AG04449 (cell line): ENCODE results near the gene COX6B1.

ENCODE experiments used
- CTCF ChIA-PET: fragments of 350-600 bp; formaldehyde crosslinking; extraction: SDS; loops from one replicate; lab custom pipeline; 2021; ENCODE audit warnings: antibody characterized with exemption; lab: Yijun Ruan, JAX
- POLR2A ChIA-PET: fragments of 400-600, 350-600 bp; formaldehyde crosslinking; extraction: SDS; loops from one replicate; lab custom pipeline; 2020; ENCODE audit warnings: antibody characterized with exemption, inconsistent platforms; lab: Yijun Ruan, JAX
- DNase-seq: peaks from one replicate; pipeline ENCODE4 v3.0.0-alpha.2; 2010; ENCODE audit warnings: low read depth, low spot score
- H3K4me3 ChIP-seq: 2 replicates; pipeline ENCODE4 v1.5.1; 2011; ENCODE audit warnings: low read depth, mild to moderate bottlenecking, control low read depth, low read length
- TF ChIP-seq, protein P1 (sequence below): IDR thresholded peaks from one replicate; pipeline ENCODE4 v1.5.1; 2011; ENCODE audit warnings: mild to moderate bottlenecking, moderate library complexity, low read length, control low read depth, inconsistent platforms; ENCODE audit not compliant: insufficient read depth; ENCODE audit errors: missing control alignments

The COX6B1 gene

DNA sequence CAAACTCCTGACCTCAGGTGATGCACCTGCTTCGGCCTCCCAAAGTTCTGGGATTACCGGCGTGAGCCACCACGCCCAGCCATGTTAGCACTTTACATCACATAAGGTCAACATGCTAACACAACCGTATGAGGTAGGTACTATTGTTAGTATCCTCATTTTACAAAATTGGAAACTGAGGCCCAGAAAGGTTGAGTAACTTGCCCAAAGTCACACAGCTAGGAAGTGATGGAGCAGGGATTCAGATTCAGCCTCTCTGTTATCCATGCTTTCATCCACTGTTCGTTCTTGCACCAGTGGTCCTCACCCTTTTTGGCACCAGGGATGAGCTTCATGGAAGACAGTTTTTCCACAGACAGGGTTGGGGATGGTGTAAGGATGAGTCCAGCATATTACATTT, 8.6 kb downstream of the COX6B1 start:
- POLR2A ChIA-PET, result no interaction called here
- H3K4me3 ChIP-seq, result no peak overlapping the region
- CTCF ChIA-PET, result interaction anchor here (1.0 to 1.2 kb wide), 2 partner anchors 8 to 26 kb away, joined by 3 to 4 read pairs; partner anchors contain the start of gene COX6B1
- TF ChIP-seq, protein P1, sequence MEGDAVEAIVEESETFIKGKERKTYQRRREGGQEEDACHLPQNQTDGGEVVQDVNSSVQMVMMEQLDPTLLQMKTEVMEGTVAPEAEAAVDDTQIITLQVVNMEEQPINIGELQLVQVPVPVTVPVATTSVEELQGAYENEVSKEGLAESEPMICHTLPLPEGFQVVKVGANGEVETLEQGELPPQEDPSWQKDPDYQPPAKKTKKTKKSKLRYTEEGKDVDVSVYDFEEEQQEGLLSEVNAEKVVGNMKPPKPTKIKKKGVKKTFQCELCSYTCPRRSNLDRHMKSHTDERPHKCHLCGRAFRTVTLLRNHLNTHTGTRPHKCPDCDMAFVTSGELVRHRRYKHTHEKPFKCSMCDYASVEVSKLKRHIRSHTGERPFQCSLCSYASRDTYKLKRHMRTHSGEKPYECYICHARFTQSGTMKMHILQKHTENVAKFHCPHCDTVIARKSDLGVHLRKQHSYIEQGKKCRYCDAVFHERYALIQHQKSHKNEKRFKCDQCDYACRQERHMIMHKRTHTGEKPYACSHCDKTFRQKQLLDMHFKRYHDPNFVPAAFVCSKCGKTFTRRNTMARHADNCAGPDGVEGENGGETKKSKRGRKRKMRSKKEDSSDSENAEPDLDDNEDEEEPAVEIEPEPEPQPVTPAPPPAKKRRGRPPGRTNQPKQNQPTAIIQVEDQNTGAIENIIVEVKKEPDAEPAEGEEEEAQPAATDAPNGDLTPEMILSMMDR, result no peak
- DNase-seq, result no peak

DNA sequence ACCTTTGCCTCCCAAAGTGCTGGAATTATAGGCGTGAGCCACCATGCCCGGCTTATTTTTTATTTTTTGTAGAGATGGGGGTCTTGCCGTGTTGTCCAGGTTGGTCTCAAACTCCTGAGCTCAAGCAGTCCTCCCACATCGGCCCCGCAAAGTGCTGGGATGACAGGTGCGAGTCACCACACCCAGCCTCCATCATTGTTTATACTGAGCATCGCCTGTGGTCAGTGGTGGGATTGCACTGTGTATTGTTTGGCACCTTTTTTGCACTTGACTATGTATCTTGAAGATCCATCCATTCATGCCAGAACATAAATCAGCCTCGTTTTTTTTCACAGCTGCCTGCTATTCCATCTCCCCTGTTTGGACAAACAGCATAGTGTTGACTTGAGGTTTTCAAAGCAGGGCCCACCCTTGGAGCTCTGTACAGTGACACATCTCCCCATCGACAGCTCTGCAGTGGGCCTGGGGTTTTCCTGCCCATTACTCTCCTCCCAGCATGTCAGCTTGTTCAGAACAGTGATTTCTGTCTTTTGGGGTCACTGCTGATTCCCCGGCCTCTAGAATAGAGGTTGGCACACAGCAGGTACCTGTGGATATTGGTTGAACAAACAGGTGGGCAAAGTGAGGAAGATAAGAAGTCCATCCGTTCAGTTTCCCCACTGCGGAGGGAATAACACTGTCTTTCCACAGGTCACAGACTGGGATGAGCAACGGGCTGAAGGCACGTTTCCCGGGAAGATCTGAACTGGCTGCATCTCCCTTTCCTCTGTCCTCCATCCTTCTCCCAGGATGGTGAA, 10.0 kb downstream of the COX6B1 start:
- ChIA-PET POLR2A (no interaction called here), CTCF (interaction anchor here (1.0 to 1.2 kb wide), 2 partner anchors 9 to 10 kb away, joined by 4 read pairs; partner anchors contain the start of gene COX6B1)
- TF ChIP-seq, protein P1, result no peak
- no peak for DNase-seq
- H3K4me3 ChIP-seq, result no peak overlapping the region

GRCh38 chr19:35661995-35662340, 13.8 kb downstream of the COX6B1 start:
- ChIA-PET CTCF (no interaction called here), POLR2A (interaction anchor here (0.6 kb wide), 1 partner anchor 14 kb away, joined by 4 read pairs; the partner anchor contains the start of gene COX6B1)
- no peak overlapping the region for H3K4me3 ChIP-seq
- DNase-seq, result no peak
- TF ChIP-seq, protein P1, result no peak

DNA sequence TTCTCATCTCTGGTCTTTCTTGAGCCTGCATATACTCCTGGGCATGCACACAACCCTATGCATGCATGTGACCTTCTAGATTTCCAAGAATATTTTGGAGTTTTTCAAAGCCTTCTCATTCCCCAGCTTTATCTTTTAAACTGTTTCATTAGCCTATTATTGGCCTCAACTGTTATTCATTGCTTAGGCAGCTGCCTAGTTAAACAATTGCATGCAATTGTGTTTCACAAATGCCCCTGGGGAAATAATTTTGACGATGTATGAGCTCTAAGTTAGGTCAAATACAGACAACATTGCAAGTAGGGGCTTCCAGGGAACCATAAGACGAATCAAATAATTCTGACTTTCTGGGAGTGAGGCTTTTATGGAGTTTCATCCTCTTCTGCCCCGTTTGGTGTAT, 15.9 kb downstream of the COX6B1 start:
- H3K4me3 ChIP-seq, result no peak overlapping the region
- ChIA-PET POLR2A (no interaction called here), CTCF (interaction anchor here (0.5 kb wide), 1 partner anchor 28 kb away, joined by 4 read pairs; no protein-coding TSS in a partner anchor)
- TF ChIP-seq, protein P1, result no peak
- DNase-seq, result no peak

DNA sequence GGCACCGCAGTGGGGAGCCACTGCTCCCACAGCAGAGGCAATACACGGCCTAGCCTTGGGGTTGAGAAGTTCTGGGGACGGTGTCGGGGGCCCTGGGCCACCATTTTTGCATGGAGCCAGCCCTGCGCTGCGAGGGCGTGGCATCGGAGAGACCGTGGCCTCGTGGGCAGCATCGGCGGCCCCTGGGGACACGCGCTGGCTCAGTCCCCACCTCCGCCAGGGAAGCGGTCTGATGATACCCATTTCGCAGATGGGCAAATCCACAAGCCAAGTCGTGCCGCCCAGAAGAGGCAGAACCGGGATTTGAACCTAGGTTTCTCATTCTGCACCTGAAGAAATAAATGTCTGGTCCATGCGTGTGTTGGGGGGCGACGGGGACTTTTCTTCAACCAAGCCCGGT, 17.0 kb downstream of the COX6B1 start:
- POLR2A ChIA-PET, result no interaction called here

GRCh38 chr19:35665604-35666003, 17.5 kb downstream of the COX6B1 start:
- no peak overlapping the region for H3K4me3 ChIP-seq
- ChIA-PET CTCF (no interaction called here), POLR2A (no interaction called here)
- TF ChIP-seq, protein P1, result no peak
- DNase-seq, result no peak

More for the DNA sequence above, 17.0 kb downstream of the COX6B1 start:
- CTCF ChIA-PET, result interaction anchor here (0.7 kb wide), 1 partner anchor 8 kb away, joined by 3 read pairs; no protein-coding TSS in a partner anchor
- no peak overlapping the region for H3K4me3 ChIP-seq
- no peak for DNase-seq
- TF ChIP-seq, protein P1, result no peak
